GM15510 (cell line): ENCODE measurements around the gene ZHX3.

Source experiments
- POLR2A ChIP-seq: IDR thresholded peaks from 3 replicates; pipeline ENCODE4 v1.6.1; 2011; ENCODE audit warnings: borderline replicate concordance; ENCODE audit not compliant: insufficient read length; ENCODE audit errors: extremely low read depth

Gene ZHX3

GRCh38 chr20:41136680-41137613 is 180.6 kb downstream of the ZHX3 start, which contains the start of gene PLCG1:
TSS of gene PLCG1 (plus strand) at chr20:41137543. CDS start at chr20:41137642, 99 bp downstream.
- peak; percentile 68 for TF ChIP-seq POLR2A

DNA sequence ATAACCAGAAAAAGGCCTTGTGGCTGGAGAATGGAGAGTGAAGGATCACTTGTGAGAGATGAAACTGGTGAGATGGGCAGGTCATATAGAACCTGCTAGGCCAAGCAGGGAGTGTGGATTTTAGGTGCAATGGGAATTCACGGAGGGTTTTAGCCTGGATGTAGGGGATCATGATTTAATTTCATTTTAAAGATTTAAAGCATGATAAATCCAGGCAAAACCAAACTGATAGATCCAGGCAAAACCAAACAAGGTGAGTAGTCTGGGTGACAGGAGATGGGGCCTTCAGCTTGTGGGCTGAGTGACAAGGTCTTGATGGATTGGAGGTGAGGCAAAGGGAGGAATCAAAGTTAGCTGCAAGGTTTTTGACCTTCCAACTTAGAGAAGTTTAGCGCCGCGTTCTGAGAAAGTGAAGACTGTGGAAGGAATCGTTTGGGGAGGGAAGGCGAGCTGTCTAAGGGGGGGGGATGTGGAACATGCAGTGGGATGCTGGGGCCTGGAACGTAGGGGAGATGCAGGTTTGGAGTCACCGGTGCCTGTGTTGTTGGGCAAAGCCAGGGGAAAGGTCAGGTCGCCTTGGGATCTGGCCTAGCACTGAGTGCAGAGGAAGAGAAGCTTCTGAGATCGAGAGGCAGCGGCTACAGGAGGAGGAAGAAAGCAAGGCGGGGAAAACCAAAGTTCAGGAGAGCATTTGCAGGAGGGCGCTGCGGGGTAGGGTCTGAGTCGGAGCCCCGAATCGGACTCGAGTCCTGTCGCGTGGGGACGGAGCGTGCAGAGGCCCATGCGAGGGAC is 181.4 kb downstream of the ZHX3 start:
- TF ChIP-seq POLR2A: no peak

GRCh38 chr20:41135187-41135887 is 182.2 kb downstream of the ZHX3 start:
- no peak for TF ChIP-seq POLR2A

- TF ChIP-seq POLR2A: no peak
Measured at GRCh38 chr20:41134362-41135186, 183.0 kb downstream of the ZHX3 start.

GRCh38 chr20:41133709-41134361 is 183.7 kb downstream of the ZHX3 start:
- peak; percentile 7 for TF ChIP-seq POLR2A

GRCh38 chr20:41131594-41132387 is 185.7 kb downstream of the ZHX3 start:
- no peak for TF ChIP-seq POLR2A
